Measurements from ENCODE around the gene UVSSA.

UVSSA gene

DNA sequence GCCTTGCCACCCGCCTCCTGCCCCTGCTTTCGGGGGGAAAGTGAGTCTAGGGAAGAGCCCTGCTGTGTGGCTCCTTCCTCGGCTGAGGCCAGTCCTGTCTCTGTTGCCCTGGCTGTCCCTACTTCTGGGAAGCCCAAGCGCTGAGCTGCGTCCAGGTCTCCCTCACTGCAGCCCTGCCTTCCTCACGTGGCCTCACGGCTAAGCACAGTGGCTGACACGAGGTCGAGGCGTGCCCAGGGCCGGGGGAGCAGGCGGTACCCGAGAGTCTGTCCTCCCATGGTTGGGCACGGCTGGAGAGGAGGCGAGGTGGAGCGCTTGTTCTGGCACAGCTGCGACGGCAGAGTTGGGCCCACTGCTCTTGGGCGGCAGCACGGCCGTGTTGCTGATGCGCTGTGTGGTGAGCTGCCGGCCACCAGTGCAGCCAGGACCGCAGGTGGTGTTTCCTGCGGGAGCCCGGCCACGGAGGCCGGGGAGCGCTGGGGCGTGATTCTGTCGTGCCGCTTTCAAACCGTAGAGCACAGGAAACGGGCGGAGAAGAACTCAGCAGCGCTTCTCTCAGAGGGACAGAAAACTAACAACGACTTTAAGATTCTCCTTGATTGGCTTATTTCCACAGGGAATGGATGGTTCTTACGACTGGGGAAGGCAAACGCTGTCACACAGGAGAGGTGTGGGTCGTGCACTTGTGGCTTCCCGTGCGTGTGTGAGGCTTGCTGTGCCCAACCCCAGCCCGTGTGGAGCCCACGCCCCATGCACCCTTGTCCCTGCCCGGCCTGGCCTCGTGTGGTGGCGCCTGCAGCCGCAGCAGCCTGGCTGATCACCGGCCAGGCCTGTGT is 36.0 kb upstream of the UVSSA start:
- no peak overlapping the region for H3K9ac ChIP-seq (ENCODE audit: insufficient read length, low read depth)
- H3K9me3 ChIP-seq (ENCODE audit: insufficient read depth, low read length) = no peaks in the 10 kb centered on the region
- no peak overlapping the region for H3K4me3 ChIP-seq (ENCODE audit: insufficient read length, low read depth)
- no peak for DNase-seq (ENCODE audit: low read depth, low spot score)
- peaks cover 64% of the 10 kb centered on the region for H3K36me3 ChIP-seq (ENCODE audit: insufficient read depth, insufficient read length, low read length)
- H3K27me3 ChIP-seq (ENCODE audit: insufficient read depth, insufficient read length) = no peaks in the 10 kb centered on the region
- TF ChIP-seq ZNF274 (IDR thresholded peaks at IDR 0.05; ENCODE audit: low read depth, low read length) (no peak), SUZ12 (IDR thresholded peaks at IDR 0.05; ENCODE audit: extremely low read depth, insufficient read depth, insufficient read length) (no peak), YY1 (IDR thresholded peaks at IDR 0.05; ENCODE audit: insufficient read depth, insufficient read length) (no peak)
- peaks cover 8% of the 10 kb centered on the region for H3K4me1 ChIP-seq (ENCODE audit: insufficient read depth, insufficient read length)

DNA sequence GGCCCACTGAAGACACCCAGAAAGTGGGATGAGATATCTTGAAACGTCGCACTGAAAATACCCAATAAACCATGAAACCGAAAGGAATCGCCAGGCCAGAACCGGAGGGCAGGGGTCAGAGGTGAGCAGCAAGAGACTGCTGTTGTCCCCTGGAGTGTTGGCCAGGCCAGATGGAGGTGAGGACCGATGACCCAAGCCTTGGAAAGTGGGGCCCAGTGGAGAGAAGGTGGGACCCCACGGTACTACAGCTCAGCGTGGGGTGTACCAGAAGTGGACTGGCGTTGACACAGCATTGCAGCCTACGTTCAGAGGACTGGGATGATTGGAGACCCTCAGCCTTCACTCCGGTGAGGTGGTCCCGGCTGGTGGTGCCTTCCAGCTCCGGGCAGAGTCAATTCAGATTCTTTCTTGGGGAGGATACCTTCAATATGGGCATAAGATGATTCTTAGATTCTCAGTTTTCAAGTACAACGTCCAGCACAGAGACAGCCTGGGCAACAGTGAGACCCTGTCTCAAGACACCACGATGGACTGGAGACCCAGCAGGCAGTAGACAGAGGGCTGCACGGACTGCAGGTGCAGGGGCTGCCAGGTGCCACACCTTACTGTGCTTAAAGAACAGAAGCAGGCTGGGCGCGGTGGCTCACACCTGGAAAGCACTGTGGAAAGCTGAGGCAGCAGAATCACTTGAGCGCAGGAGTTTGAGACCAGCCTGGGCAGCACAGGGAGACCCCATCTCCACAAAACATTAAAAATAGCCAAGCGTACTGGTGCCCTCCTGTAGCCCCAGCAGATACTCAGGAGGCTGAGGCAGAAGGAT is 34.0 kb upstream of the UVSSA start:
- Histone ChIP-seq H3K9me3 (ENCODE audit: insufficient read depth, low read length) (no peaks in the 10 kb centered on the region), H3K4me1 (ENCODE audit: insufficient read depth, insufficient read length) (peaks cover 8% of the 10 kb centered on the region), H3K36me3 (ENCODE audit: insufficient read depth, insufficient read length, low read length) (peaks cover 69% of the 10 kb centered on the region), H3K27me3 (ENCODE audit: insufficient read depth, insufficient read length) (no peaks in the 10 kb centered on the region), H3K9ac (ENCODE audit: insufficient read length, low read depth) (no peak overlapping the region), H3K4me3 (ENCODE audit: insufficient read length, low read depth) (no peak overlapping the region)
- TF ChIP-seq YY1 (IDR thresholded peaks at IDR 0.05; ENCODE audit: insufficient read depth, insufficient read length) (no peak), SUZ12 (IDR thresholded peaks at IDR 0.05; ENCODE audit: extremely low read depth, insufficient read depth, insufficient read length) (no peak), ZNF274 (IDR thresholded peaks at IDR 0.05; ENCODE audit: low read depth, low read length) (no peak)
- DNase-seq (ENCODE audit: low read depth, low spot score) = no peak

DNA sequence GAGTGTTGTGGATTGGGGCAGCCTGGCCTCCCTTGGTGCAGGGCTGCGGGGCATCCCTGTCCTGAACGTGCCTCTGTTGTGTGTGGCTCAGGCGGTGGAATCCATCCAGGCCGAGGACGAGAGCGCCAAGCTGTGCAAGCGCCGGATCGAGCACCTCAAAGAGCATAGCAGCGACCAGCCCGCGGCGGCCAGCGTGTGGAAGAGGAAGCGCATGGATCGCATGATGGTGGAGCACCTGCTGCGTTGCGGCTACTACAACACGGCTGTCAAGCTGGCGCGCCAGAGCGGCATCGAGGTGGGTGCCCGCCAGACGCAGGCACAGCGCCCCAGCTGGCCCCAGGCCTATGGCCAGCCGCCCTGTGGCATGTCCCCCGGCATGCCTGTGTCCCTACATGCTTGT is 31.7 kb upstream of the UVSSA start:
- H3K4me1 ChIP-seq (ENCODE audit: insufficient read depth, insufficient read length) = peaks cover 4% of the 10 kb centered on the region
- peaks cover 81% of the 10 kb centered on the region for H3K36me3 ChIP-seq (ENCODE audit: insufficient read depth, insufficient read length, low read length)
- no peaks in the 10 kb centered on the region for H3K9me3 ChIP-seq (ENCODE audit: insufficient read depth, low read length)
- no peaks in the 10 kb centered on the region for H3K27me3 ChIP-seq (ENCODE audit: insufficient read depth, insufficient read length)
- no peak overlapping the region for H3K4me3 ChIP-seq (ENCODE audit: insufficient read length, low read depth)
- no peak overlapping the region for H3K9ac ChIP-seq (ENCODE audit: insufficient read length, low read depth)
- TF ChIP-seq ZNF274 (IDR thresholded peaks at IDR 0.05; ENCODE audit: low read depth, low read length) = no peak
- no peak for TF ChIP-seq SUZ12 (IDR thresholded peaks at IDR 0.05; ENCODE audit: extremely low read depth, insufficient read depth, insufficient read length)
- no peak for TF ChIP-seq YY1 (IDR thresholded peaks at IDR 0.05; ENCODE audit: insufficient read depth, insufficient read length)
- DNase-seq (ENCODE audit: low read depth, low spot score) = no peak

DNA sequence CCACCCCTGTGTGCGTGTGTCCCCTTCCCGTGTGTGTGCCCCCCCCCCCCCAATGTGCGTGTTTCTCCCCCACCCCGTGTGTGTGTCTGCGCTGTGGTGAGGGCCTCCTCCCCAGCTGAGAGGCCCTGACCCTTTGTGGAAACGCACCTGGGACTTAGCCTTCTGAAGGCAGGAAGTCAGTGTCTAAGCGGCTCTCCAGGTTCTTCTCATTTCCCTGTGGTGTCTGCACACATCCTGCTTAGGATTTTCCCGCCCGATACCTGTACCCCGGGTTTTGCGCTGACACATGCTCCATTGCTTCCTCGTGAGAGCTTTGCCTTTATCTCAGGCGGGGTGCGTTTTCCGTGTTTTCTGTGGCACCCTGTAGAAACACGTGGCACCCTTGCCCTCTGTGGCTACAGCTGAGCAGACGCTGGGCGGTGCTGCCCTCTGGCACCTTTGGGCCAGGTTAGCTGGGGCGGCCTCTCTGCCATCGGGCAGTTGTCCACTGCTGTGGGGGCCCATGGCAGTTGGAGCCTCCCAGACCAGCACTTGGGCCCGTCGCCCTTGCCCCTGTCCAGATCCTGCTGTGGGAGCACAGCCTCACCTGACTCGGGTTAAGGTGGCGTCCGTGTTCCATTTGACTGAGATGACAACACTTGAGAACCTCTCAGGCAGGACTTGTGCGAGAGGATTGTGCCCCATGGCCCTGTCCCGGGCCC is 31.0 kb upstream of the UVSSA start:
- H3K4me1 ChIP-seq (ENCODE audit: insufficient read depth, insufficient read length) = peaks cover 3% of the 10 kb centered on the region
- no peak for DNase-seq (ENCODE audit: low read depth, low spot score)
- peaks cover 81% of the 10 kb centered on the region for H3K36me3 ChIP-seq (ENCODE audit: insufficient read depth, insufficient read length, low read length)
- no peaks in the 10 kb centered on the region for H3K27me3 ChIP-seq (ENCODE audit: insufficient read depth, insufficient read length)
- no peak for TF ChIP-seq YY1 (IDR thresholded peaks at IDR 0.05; ENCODE audit: insufficient read depth, insufficient read length)
- no peak for TF ChIP-seq SUZ12 (IDR thresholded peaks at IDR 0.05; ENCODE audit: extremely low read depth, insufficient read depth, insufficient read length)
- no peak for TF ChIP-seq ZNF274 (IDR thresholded peaks at IDR 0.05; ENCODE audit: low read depth, low read length)
- H3K9me3 ChIP-seq (ENCODE audit: insufficient read depth, low read length) = no peaks in the 10 kb centered on the region
- H3K9ac ChIP-seq (ENCODE audit: insufficient read length, low read depth) = no peak overlapping the region
- H3K4me3 ChIP-seq (ENCODE audit: insufficient read length, low read depth) = no peak overlapping the region

DNA sequence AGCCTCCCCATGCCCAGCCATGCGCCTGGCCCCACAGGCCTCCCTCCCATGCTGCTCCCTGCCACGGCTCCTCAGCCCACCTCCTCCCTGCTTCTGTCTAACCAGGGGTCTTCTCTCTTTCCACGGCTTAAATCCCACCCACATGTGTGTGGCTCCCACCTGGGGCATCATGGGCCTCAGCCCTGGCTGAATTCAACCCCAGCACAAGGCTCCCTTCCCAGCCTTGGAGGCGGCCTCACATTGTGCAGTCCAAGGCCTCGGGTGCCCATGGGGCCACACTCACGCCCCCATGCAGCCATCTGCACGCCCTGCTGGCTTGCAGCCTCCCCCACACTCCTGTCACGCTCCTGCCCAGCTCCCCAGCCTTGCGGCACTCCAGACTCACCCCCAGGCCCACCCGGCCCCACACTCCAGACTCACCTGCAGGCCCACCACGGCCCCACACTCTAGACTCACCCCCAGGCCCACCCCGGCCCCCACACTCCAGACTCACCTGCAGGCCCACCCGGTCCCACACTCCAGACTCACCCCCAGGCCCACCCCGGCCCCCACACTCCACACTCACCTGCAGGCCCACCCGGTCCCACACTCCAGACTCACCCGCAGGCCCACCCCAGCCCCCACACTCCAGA is 30.4 kb upstream of the UVSSA start:
- no peak overlapping the region for H3K9ac ChIP-seq (ENCODE audit: insufficient read length, low read depth)
- no peaks in the 10 kb centered on the region for H3K9me3 ChIP-seq (ENCODE audit: insufficient read depth, low read length)
- H3K4me3 ChIP-seq (ENCODE audit: insufficient read length, low read depth) = no peak overlapping the region
- DNase-seq (ENCODE audit: low read depth, low spot score) = no peak
- no peaks in the 10 kb centered on the region for H3K27me3 ChIP-seq (ENCODE audit: insufficient read depth, insufficient read length)
- TF ChIP-seq YY1 (IDR thresholded peaks at IDR 0.05; ENCODE audit: insufficient read depth, insufficient read length) (no peak), SUZ12 (IDR thresholded peaks at IDR 0.05; ENCODE audit: extremely low read depth, insufficient read depth, insufficient read length) (no peak), ZNF274 (IDR thresholded peaks at IDR 0.05; ENCODE audit: low read depth, low read length) (no peak)
- peaks cover 81% of the 10 kb centered on the region for H3K36me3 ChIP-seq (ENCODE audit: insufficient read depth, insufficient read length, low read length)
- peaks cover 3% of the 10 kb centered on the region for H3K4me1 ChIP-seq (ENCODE audit: insufficient read depth, insufficient read length)

DNA sequence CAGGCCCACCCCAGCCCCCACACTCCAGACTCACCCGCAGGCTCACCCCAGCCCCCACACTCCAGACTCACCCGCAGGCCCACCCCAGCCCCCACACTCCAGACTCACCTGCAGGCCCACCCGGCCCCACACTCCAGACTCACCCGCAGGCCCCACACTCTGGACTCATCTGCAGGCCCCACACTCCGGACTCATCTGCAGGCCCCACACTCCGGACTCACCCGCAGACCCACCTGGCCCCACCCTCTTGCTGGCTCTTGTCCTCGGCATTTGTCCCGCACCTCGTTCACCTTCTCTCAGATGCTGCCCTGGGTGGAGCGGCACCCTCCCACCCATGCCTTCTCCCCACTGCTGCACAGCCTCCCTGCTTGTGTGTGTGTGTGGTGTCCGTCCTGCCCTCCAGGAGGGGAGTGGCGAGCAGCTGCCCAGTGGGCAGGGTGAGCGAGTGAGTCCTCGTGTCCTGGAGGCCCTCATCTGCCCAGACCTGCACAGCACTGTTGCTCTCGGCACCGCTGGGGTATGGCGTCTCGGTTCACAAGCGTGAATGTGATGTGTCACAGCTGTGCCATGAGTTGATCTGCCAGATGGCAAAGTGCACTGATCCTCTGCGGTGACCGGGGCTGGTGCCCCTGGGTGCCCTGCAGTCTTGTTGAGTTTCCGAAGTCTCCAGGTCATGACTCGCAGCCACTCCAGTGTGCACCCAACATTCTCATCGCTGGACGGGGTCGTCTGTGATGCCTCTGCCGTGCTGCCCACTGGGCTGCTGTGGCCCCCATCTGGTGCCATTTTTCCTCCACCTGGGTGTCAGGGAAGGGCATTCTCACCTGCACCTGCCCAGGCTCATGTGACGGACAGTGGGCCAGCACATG is 29.6 kb upstream of the UVSSA start:
- H3K27me3 ChIP-seq (ENCODE audit: insufficient read depth, insufficient read length) = no peaks in the 10 kb centered on the region
- DNase-seq (ENCODE audit: low read depth, low spot score) = no peak
- peaks cover 81% of the 10 kb centered on the region for H3K36me3 ChIP-seq (ENCODE audit: insufficient read depth, insufficient read length, low read length)
- no peaks in the 10 kb centered on the region for H3K9me3 ChIP-seq (ENCODE audit: insufficient read depth, low read length)
- TF ChIP-seq SUZ12 (IDR thresholded peaks at IDR 0.05; ENCODE audit: extremely low read depth, insufficient read depth, insufficient read length) (no peak), ZNF274 (IDR thresholded peaks at IDR 0.05; ENCODE audit: low read depth, low read length) (no peak), YY1 (IDR thresholded peaks at IDR 0.05; ENCODE audit: insufficient read depth, insufficient read length) (no peak)
- no peak overlapping the region for H3K4me3 ChIP-seq (ENCODE audit: insufficient read length, low read depth)
- H3K4me1 ChIP-seq (ENCODE audit: insufficient read depth, insufficient read length) = peaks cover 3% of the 10 kb centered on the region
- no peak overlapping the region for H3K9ac ChIP-seq (ENCODE audit: insufficient read length, low read depth)

Measured in NT2/D1 (cell line).